Activated CD8-positive, alpha-beta T cell treated with anti-CD3 and anti-CD28 coated beads for 36 hours (primary cell): Measurements from ENCODE around the gene PDE8B. TPM values are rescaled to one million over a fixed set of nuclear protein-coding genes. Genes with fewer than 3 reads are reported as not detected.

ENCODE experiments used
- ATAC-seq: fragments of 200-7000 bp; cut with Tn5 transposase; one replicate; pipeline ENCODE4 v1.10.0; 2021; ENCODE audit warnings: mild to moderate bottlenecking, moderate library complexity
- CTCF ChIA-PET: fragments of 350-600 bp; sonication (Branson Sonifier 250); formaldehyde crosslinking; loops from one replicate; lab custom pipeline; 2021; ENCODE audit warnings: antibody characterized with exemption; lab: Charles Lee
- POLR2A ChIA-PET: fragments of 350-600 bp; sonication (Branson Sonifier 250); formaldehyde crosslinking; loops from one replicate; lab custom pipeline; 2021; ENCODE audit warnings: antibody characterized with exemption; lab: Charles Lee
- DNase-seq: peaks from one replicate; pipeline ENCODE4 v3.0.0-alpha.2; 2020
- H3K27ac Mint-ChIP-seq: one replicate; pipeline ENCODE4 v1.8.0; 2021; ENCODE audit warnings: mild to moderate bottlenecking, mixed read lengths
- H3K27me3 Mint-ChIP-seq: one replicate; pipeline ENCODE4 v1.8.0; 2021; ENCODE audit warnings: mixed read lengths
- H3K36me3 Mint-ChIP-seq: one replicate; pipeline ENCODE4 v1.8.0; 2021; ENCODE audit warnings: low read depth, mixed read lengths
- H3K4me1 Mint-ChIP-seq: one replicate; pipeline ENCODE4 v1.8.0; 2021; ENCODE audit warnings: low read depth, mixed read lengths
- H3K4me3 Mint-ChIP-seq: one replicate; pipeline ENCODE4 v1.8.0; 2021; ENCODE audit warnings: mild to moderate bottlenecking, moderate library complexity, mixed read lengths
- H3K9me3 Mint-ChIP-seq: one replicate; pipeline ENCODE4 v1.8.0; 2021; ENCODE audit warnings: mixed read lengths
- intact Hi-C: fragments of 100-400 bp; cut with micrococcal nuclease; formaldehyde crosslinking; loops from one replicate; pipeline ENCODE4 v1.10.0; 2022
- total RNA-seq, 2 experiments: library from RNA; stranded (reverse); gene quantifications; one replicate each; pipeline ENCODE4 v1.2.3, GENCODE V29; 2021
- TF ChIP-seq, protein P1 (sequence below): fragments of 200-600 bp; IDR thresholded peaks from one replicate; pipeline ENCODE4 v1.8.0; 2022; ENCODE audit warnings: antibody characterized with exemption, mild to moderate bottlenecking

PDE8B gene
- total RNA-seq, 2 experiments from 2014 or later, result 0.47 TPM; not detected in 1

DNA sequence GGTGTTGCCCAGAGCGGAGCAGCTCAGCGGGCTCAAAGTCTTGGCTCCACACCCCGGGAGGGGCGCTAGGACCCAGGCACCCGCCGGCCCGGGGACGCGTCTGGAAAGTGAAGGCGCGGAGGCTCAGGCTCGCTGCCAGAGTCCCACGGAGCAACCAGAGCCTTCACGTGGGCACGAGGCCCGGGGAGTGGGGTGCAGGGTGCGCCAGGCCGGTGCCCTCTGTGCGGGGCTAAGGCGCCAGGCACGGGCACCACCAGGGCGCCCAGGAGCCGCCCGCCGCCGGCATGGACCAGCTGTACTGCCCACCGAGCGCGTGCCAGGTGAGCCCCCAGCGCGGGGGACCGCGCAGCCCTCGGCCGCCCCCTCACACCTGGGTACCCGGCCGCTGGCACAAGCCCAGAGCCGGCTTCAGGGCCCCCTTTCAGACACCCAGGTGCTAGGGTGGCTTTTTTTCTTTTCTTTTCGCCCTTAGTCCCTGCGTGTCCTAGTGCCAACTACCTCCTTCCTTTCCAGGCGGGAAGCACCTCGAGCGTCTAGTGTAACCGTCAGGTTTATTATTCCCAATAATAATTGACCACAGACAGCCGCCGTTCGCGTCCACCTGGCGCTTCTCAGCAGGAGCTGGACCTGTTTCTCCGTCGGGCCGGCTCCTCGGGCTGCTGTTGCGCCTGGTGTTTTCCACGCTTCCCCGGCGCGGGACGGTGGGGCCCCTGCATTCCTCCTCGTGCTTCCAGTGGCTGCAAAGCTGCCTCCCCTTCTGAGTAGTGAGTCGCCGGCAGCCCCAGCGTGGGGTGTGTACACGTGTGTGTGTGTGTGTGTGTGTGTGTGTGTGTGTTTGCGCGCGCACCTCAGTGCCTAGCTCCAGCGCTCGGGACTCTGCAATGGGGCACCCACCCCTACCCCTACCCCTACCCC is 30.1 kb upstream of the PDE8B start:
- DNase-seq, result no peak
- CTCF ChIA-PET, result no interaction called here
- peaks cover 3% of the 10 kb centered on the region for H3K9me3 Mint-ChIP-seq
- H3K4me1 Mint-ChIP-seq, result no peaks in the 10 kb centered on the region
- intact Hi-C loops, result no loop called here
- H3K27me3 Mint-ChIP-seq, result peaks cover 34% of the 10 kb centered on the region
- peak overlapping the region; percentile 9 for H3K4me3 Mint-ChIP-seq
- H3K36me3 Mint-ChIP-seq, result no peaks in the 10 kb centered on the region
- POLR2A ChIA-PET, result interaction anchor here (0.6 kb wide), 1 partner anchor 48 kb away, joined by 3 read pairs; no protein-coding TSS in a partner anchor
- TF ChIP-seq, protein P1, sequence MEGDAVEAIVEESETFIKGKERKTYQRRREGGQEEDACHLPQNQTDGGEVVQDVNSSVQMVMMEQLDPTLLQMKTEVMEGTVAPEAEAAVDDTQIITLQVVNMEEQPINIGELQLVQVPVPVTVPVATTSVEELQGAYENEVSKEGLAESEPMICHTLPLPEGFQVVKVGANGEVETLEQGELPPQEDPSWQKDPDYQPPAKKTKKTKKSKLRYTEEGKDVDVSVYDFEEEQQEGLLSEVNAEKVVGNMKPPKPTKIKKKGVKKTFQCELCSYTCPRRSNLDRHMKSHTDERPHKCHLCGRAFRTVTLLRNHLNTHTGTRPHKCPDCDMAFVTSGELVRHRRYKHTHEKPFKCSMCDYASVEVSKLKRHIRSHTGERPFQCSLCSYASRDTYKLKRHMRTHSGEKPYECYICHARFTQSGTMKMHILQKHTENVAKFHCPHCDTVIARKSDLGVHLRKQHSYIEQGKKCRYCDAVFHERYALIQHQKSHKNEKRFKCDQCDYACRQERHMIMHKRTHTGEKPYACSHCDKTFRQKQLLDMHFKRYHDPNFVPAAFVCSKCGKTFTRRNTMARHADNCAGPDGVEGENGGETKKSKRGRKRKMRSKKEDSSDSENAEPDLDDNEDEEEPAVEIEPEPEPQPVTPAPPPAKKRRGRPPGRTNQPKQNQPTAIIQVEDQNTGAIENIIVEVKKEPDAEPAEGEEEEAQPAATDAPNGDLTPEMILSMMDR, result no peak
- H3K27ac Mint-ChIP-seq, result no peak overlapping the region
- peak; percentile 30 for ATAC-seq

DNA sequence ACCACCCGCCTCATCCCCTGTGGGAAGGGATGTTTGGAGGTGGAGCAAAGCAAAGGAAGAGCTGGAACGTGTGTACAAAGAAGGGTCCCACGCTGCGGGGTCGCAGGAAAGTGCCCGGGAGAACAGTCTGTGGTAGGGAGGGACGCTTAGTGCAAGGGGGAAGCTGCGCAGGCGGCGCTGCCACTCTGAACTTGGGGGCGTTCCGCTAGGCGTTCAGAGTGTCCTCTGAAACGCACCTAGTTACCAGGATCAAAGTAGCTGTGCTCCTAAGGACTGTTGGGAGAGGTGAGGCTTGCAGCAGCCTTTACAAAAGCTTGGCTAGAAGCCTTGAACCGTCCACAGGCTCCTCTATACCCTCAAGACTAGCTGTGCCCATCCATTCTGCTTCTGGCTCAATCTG is 29.3 kb upstream of the PDE8B start:
- no peak for DNase-seq
- Mint-ChIP-seq H3K4me1 (no peaks in the 10 kb centered on the region), H3K9me3 (peaks cover 3% of the 10 kb centered on the region), H3K4me3 (no peak overlapping the region), H3K36me3 (no peaks in the 10 kb centered on the region), H3K27me3 (peaks cover 34% of the 10 kb centered on the region), H3K27ac (no peak overlapping the region)
- ChIA-PET CTCF (no interaction called here), POLR2A (interaction anchor here (0.6 kb wide), 1 partner anchor 48 kb away, joined by 3 read pairs; no protein-coding TSS in a partner anchor)
- intact Hi-C loops, result no loop called here
- TF ChIP-seq, protein P1, result no peak
- ATAC-seq, result no peak

DNA sequence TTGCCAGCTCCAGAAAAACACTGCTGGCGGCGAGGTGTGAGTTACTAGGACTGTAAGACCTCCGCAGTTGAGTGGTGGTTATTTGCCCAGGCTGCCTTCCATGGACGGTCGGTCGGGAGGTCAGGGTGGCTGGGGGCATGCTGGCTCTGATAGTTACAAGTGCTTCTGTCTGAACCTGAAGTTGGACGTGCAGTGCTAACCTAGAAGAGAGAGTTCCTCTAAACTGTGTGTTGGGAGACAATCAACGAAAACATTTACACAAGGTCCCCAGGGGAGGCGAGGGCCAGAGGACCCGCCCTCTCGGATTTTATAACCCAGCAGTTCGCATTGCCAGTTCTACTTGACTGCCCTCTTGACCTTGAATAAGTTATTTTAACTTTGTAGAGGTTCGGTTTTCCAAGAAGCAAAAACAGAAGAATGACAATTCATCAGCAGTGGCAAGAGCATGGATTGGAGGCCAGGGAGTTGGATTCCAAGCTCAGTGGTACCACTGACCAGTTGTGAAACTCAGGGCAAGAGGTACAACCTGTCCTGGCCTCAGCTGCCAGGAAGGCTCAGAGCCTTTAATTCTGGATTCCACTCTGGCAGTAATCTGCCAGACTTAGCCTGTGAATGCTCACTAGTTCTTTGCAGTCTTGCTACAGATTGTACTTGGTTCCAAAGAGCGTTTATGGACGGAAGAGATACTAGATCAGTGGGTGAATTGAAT is 28.7 kb upstream of the PDE8B start:
- ATAC-seq, result no peak
- H3K27ac Mint-ChIP-seq, result no peak overlapping the region
- intact Hi-C loops, result no loop called here
- ChIA-PET POLR2A (no interaction called here), CTCF (no interaction called here)
- no peaks in the 10 kb centered on the region for H3K36me3 Mint-ChIP-seq
- TF ChIP-seq, protein P1, result no peak
- H3K4me3 Mint-ChIP-seq, result no peak overlapping the region
- peaks cover 34% of the 10 kb centered on the region for H3K27me3 Mint-ChIP-seq
- DNase-seq, result no peak
- peaks cover 3% of the 10 kb centered on the region for H3K9me3 Mint-ChIP-seq
- H3K4me1 Mint-ChIP-seq, result no peaks in the 10 kb centered on the region

DNA sequence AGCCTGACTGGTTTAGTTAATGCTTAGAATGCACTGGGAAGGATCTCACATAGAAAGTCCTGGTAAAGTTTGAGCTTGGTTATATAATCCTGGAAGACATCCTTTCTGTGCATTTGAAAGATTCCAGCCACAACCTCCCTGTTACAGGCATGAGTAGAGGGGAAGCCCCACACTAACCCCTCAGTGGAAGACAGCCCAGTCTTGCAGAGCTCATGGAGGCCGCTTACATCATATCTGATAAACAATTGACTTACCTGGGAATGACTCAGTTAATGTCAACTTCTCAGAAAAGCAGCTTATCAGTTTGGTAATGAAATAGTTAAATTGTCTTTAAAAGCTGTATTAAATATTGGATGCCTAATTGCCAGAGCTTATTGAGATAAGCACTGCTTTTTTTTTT is 28.1 kb upstream of the PDE8B start:
- H3K36me3 Mint-ChIP-seq, result no peaks in the 10 kb centered on the region
- ATAC-seq, result no peak
- intact Hi-C loops, result no loop called here
- peaks cover 34% of the 10 kb centered on the region for H3K27me3 Mint-ChIP-seq
- H3K9me3 Mint-ChIP-seq, result peaks cover 3% of the 10 kb centered on the region
- DNase-seq, result no peak
- TF ChIP-seq, protein P1, result no peak
- H3K27ac Mint-ChIP-seq, result no peak overlapping the region
- ChIA-PET CTCF (no interaction called here), POLR2A (no interaction called here)
- no peak overlapping the region for H3K4me3 Mint-ChIP-seq
- H3K4me1 Mint-ChIP-seq, result no peaks in the 10 kb centered on the region
